GM18499 (cell line): ENCODE data around the gene MRPS2.

Experiments used
- ATAC-seq: cut with Tn5 transposase; IDR thresholded peaks from one replicate; pipeline ENCODE4 v1.9.1; 2021; ENCODE audit warnings: moderate number of reproducible peaks; ENCODE audit not compliant: insufficient read depth, unreplicated experiment

MRPS2 gene

DNA sequence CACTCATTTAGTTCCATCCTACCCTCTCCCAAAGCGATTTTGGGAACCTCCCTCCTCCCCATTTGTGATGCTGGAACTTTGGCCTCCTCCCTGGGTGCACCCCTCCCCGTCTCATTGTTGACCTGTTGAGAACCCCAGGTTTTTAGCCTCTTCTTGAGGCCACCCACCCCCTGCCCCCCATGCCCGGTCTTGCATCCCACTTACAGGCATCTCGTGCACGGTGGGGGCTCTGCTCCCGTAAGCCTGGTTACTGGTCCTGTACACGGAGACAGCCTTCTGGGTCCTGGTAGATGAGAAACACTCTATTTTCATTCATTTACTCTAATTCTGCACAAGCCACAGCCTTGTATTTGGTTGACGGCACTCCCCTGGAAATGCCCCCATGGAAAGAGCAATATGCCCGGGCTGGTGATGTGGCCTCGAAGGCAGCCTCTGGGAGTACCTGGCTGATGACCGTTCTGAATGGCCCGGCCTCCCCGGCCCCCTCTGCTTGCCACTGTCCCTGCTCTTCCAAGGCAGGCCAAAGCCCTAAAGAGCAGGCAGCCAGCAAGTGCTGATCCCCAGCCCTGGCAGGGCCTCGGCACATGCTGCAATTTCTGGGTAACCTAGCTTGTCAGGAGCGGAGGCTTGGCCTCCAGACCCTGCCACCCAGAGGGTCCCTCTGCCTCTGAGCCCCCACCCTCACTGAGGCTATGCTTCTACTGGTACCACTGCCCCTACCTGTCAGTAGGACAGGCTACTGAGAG lies 1.9 kb upstream of the MRPS2 start:
- no peak for ATAC-seq

GRCh38 chr9:135499326-135500070 lies 984 bp upstream of the MRPS2 start:
- ATAC-seq: no peak

DNA sequence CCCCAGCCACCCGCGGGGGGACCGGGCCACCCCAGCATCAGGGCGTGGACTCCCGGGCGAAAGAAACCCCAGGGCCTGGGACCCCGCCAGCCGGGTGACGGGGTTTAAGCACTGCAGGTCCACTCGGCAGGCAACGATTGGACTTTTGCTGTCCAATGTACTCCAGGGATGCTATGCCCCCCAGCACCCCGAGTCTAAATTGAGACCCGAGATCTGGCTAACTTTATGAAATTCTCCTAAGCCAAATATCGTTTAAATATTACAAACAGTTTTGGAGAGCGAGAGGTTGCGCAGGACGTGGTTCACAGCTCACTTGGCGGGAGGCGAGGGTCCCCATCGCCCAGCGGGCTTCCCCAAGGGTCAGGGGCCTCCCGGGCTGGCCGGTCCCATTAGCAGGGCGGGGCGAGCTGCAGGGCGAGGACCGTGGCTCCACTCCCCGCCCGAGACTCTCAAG lies 384 bp upstream of the MRPS2 start:
- ATAC-seq: no peak

- ATAC-seq: no peak
Measured at GRCh38 chr9:135501261-135502167, 1.0 kb downstream of the MRPS2 start.

GRCh38 chr9:135502168-135502872 lies 1.8 kb downstream of the MRPS2 start:
- no peak for ATAC-seq

DNA sequence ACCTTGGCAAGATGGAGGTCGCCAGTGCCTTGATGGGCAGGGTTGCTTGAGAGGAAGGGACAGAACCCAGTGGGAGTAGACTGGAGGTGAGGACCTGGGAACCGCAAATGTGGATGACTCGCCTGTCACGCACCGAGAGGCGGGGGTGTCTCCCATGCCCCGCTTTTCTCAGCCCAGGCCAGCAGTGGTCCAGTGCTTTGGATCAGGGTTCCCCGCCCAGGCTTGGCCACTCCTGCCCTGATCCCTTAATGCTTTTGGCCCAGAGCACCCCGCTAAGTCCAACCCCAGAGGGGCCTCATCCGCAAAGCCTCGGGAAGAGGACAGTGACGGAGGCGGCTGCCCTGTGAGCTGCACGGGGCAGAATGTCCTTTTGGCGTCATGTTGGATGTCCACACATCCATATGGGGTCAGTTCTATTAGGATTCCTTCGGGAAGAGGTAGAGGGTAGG lies 2.4 kb downstream of the MRPS2 start:
- no peak for ATAC-seq

GRCh38 chr9:135503371-135504261 lies 3.1 kb downstream of the MRPS2 start:
- ATAC-seq: no peak

- ATAC-seq: no peak
Measured at GRCh38 chr9:135504262-135505243, 4.1 kb downstream of the MRPS2 start.

DNA sequence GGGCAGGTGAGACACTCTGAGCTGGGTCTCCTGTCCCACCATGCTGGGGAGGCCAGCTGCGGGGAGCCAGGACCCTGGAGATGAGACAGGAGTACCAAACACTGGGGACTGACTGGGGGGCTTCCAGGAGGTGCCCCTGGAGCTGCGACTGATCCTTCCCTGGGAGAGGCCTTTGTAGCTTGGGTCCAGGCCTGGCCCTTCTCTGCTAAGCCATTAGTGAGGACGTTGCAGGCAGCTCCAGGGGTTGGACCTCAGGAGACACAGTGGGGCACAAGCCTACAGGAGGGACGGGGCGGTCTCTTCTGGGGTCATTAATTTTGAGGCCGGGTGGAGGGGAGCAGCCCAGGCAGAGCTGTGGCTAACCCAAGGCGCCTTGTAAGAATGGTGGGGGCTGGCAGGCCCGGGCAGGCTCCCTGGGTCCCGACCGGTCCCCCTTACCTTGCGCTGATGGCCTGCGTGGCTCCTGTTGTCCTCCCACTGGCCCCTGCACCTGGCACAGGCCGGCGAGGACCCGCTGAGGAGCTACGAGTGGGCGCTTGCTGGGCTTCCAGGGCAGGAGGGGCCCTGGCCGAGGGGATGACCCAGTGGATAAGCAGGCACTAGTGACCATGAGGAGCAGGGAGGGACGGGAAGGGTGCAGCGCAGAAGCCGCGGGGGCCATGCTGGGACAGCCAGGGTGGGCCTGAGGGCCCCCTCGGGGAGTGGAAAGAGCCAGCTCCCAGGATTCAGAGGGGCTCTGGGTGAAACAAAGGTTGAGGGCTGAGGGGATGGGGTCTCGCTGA lies 5.1 kb downstream of the MRPS2 start:
- ATAC-seq: no peak

- no peak for ATAC-seq
Measured at GRCh38 chr9:135506327-135507103, 6.0 kb downstream of the MRPS2 start.

GRCh38 chr9:135507104-135508035 lies 6.9 kb downstream of the MRPS2 start:
- ATAC-seq: no peak

DNA sequence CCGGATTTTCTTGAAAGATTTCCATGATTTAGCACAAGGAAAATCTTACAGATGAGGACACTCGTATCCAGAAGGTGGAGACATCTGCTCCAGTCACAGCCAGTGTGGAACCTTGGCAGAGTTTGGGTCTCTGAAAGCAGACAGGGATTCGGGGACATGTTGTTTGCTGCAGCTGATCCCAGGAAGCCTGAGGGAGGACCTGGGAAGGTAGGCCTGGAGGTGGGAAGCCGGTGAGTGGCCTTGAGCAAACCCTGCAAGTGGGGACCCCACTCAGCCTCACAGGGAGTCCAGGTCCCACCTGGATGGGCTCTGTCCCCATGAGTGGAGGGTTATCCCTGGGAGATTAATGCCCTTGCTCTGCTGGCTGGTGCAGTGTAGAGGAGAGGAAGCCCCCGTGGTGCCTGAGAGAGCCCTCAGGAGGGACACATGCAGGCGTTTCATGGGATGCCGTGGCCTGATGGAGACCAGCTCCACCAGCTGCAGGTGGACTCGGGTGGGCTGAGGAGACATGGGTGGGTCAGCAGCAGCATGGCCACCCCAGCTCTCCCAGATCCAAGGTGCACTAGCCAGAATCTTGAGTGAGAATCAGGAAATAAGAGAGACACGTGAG lies 7.8 kb downstream of the MRPS2 start:
- no peak for ATAC-seq

DNA sequence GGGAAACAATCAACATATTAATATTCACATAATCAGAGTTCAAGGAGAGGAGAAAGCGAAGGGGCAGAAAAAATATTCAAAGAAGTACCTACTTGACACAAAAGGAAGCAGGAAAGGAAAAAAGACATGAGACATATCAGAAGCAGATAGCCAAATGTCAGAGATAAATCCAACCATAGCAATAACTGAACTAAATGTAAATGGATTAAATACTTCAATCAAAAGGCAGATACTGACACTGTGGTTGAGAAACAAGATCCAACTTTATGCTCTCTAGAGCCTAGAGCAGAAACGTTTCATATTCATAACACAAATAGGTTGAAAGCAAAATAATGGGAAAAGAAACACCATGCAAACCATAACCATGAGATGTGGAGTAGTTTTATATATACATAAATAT lies 9.0 kb downstream of the MRPS2 start:
- no peak for ATAC-seq

GRCh38 chr9:135512241-135512603 lies 11.7 kb downstream of the MRPS2 start:
- no peak for ATAC-seq

DNA sequence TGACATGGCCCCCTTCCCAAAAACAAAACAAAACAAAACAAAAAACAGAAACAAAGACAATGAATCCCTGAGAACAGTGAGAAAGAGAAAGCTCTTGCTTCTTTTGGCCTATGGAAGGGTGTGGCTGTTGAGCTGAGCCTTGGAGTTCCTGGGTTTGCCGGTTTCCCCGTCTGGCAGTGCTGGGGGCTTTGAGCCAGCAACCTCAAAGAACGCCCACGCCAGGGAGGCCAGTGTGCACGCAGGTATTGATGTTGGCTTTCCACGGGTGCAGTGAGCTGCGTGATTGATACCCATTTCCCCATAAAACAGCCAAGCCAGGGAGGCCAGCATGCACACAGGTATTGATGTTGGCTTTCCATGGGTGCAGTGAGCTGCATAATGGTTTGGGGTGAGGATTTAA lies 12.4 kb downstream of the MRPS2 start:
- no peak for ATAC-seq
